Adrenal gland (tissue), 5 donors: ENCODE measurements around the gene SMG6.
"Not testable (repeated sequence)": the region's sequence is repeated elsewhere in the genome, so short reads cannot be mapped to it uniquely, and the experiment has no call there.

Experiments used
- POLR2A ChIP-seq, 2 donors: fragments of 450-650 bp; IDR thresholded peaks; one replicate each; pipeline ENCODE4 v1.6.1; 2017; ENCODE audit warnings: antibody characterized with exemption in 2 of 2, mild to moderate bottlenecking in 2 of 2, moderate library complexity in 1 of 2
- TF ChIP-seq, protein P1 (sequence below), 6 experiments: fragments of 450-650 bp in 4 of 6; fragments of 200-600 bp in 2 of 6; sonication (generic) in 1 of 6; IDR thresholded peaks; 1 replicate in 5 of 6; 2 replicates in 1 of 6; pipeline versions ENCODE4 v1.5.1 to v1.8.0; 2016 to 2021; ENCODE audit warnings: antibody characterized with exemption in 6 of 6, mild to moderate bottlenecking in 2 of 6, moderate library complexity in 1 of 6
- donor health status: DM: no; HTN: no; CAD: no.

DNA sequence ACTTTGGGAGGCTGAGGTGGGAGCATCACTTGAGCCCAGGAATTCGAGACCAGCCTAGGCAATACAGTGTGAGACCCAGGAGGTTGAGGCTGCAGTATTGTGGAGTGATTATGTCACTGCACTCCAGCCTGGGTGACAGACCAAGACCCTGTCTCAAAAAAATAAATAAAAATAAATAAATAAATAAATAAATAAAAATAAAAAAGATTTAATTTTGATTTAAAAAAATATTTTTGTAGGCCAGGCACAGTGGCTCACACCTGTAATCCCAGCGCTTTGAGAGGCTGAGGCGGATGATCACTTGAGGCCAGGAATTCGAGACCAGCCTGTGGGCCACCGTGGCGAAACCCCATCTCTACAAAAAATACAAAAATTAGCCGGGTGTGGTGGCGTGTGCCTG lies 104.2 kb downstream of the SMG6 start:
- not testable (repeated sequence) for TF ChIP-seq POLR2A (IDR thresholded peaks at IDR 0.05)
- TF ChIP-seq, protein P1, sequence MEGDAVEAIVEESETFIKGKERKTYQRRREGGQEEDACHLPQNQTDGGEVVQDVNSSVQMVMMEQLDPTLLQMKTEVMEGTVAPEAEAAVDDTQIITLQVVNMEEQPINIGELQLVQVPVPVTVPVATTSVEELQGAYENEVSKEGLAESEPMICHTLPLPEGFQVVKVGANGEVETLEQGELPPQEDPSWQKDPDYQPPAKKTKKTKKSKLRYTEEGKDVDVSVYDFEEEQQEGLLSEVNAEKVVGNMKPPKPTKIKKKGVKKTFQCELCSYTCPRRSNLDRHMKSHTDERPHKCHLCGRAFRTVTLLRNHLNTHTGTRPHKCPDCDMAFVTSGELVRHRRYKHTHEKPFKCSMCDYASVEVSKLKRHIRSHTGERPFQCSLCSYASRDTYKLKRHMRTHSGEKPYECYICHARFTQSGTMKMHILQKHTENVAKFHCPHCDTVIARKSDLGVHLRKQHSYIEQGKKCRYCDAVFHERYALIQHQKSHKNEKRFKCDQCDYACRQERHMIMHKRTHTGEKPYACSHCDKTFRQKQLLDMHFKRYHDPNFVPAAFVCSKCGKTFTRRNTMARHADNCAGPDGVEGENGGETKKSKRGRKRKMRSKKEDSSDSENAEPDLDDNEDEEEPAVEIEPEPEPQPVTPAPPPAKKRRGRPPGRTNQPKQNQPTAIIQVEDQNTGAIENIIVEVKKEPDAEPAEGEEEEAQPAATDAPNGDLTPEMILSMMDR (IDR thresholded peaks at IDR 0.05), result not testable (repeated sequence)
